Stimulated activated CD4-positive, alpha-beta T cell treated with anti-CD3 and anti-CD28 coated beads, Interleukin-1b, Interleukin-23, amount 100 ng/mL, for 24 hours (primary cell): ENCODE data around the gene DNAJC17.
A peak's percentile ranks its signal among the peaks of the same experiment; 100 is the strongest.

ENCODE experiments used
- DNase-seq, 4 experiments: peaks; one replicate each; pipeline ENCODE4 v3.0.0-alpha.2; 2020; ENCODE audit warnings: low read depth in 4 of 4, low spot score in 1 of 4

The DNAJC17 gene

GRCh38 chr15:40767838-40768500 is 39.3 kb downstream of the DNAJC17 start:
- DNase-seq: no peak

GRCh38 chr15:40766906-40767837 is 40.1 kb downstream of the DNAJC17 start:
- no peak for DNase-seq

GRCh38 chr15:40766194-40766815 is 41.0 kb downstream of the DNAJC17 start:
- no peak for DNase-seq

GRCh38 chr15:40764629-40765103 is 42.6 kb downstream of the DNAJC17 start:
- no peak for DNase-seq

GRCh38 chr15:40763801-40764628 is 43.3 kb downstream of the DNAJC17 start, which contains the start of gene GCHFR:
TSS of gene GCHFR (plus strand) at chr15:40764068. CDS start at chr15:40764181, 113 bp downstream.
- DNase-seq: peak in 2 of 4 experiments; percentile 43 to 62

- peak in 1 of 4 experiments; percentile 22 for DNase-seq
Observed at GRCh38 chr15:40762919-40763800, 44.1 kb downstream of the DNAJC17 start.

- DNase-seq: no peak
Observed at GRCh38 chr15:40759961-40760360, 47.3 kb downstream of the DNAJC17 start.

- DNase-seq: no peak
Observed at GRCh38 chr15:40756938-40757337, 50.3 kb downstream of the DNAJC17 start.

GRCh38 chr15:40755812-40756208 is 51.5 kb downstream of the DNAJC17 start:
- DNase-seq: no peak

- peak; percentile 87 to 92 (median 90) for DNase-seq
Observed at GRCh38 chr15:40754883-40755811, 52.1 kb downstream of the DNAJC17 start, which contains the start of gene RMDN3. TSS of gene RMDN3 (minus strand) at chr15:40755254. CDS start at chr15:40754783, 471 bp downstream.

GRCh38 chr15:40754574-40754882 is 52.7 kb downstream of the DNAJC17 start:
- DNase-seq: no peak

GRCh38 chr15:40751745-40752144 is 55.5 kb downstream of the DNAJC17 start:
- no peak for DNase-seq

GRCh38 chr15:40750885-40751284 is 56.4 kb downstream of the DNAJC17 start:
- no peak for DNase-seq

- DNase-seq: no peak
Observed at GRCh38 chr15:40749151-40749630, 58.1 kb downstream of the DNAJC17 start.

- no peak for DNase-seq
Observed at GRCh38 chr15:40747685-40748631, 59.3 kb downstream of the DNAJC17 start.

GRCh38 chr15:40746916-40747418 is 60.3 kb downstream of the DNAJC17 start:
- no peak for DNase-seq

- DNase-seq: no peak
Observed at GRCh38 chr15:40744815-40745152, 62.5 kb downstream of the DNAJC17 start.
